Upper lobe of left lung (tissue), 4 donors: Measurements from ENCODE around the gene NRXN2.

Source experiments
- CTCF ChIP-seq, 6 experiments: fragments of 450-650 bp in 4 of 6; fragments of 200-600 bp in 2 of 6; sonication (generic) in 2 of 6; IDR thresholded peaks; one replicate each; pipeline ENCODE4 v1.5.1; 2016 to 2019; ENCODE audit warnings: antibody characterized with exemption in 6 of 6
- POLR2A ChIP-seq, 4 donors: fragments of 450-650 bp; IDR thresholded peaks; one replicate each; pipeline ENCODE4 v1.5.1; 2016 to 2017; ENCODE audit warnings: antibody characterized with exemption in 4 of 4, mild to moderate bottlenecking in 2 of 4
- POLR2AphosphoS5 ChIP-seq, 2 donors: sonication (generic); formaldehyde crosslinking; IDR thresholded peaks; one replicate each; pipeline ENCODE4 v1.5.1; 2017; ENCODE audit warnings: antibody characterized with exemption in 2 of 2

- no peak for TF ChIP-seq CTCF (IDR thresholded peaks at IDR 0.05)
- no peak for TF ChIP-seq POLR2AphosphoS5 (IDR thresholded peaks at IDR 0.05)
- TF ChIP-seq POLR2A (IDR thresholded peaks at IDR 0.05), result no peak
These were observed 102.5 kb downstream of the NRXN2 start for GRCh38 chr11:64620381-64620971.
